GM18870 (cell line): Measurements from ENCODE around the gene CCSER1.

Experiments
- ATAC-seq: cut with Tn5 transposase; IDR thresholded peaks from one replicate; pipeline ENCODE4 v1.9.1; 2021; ENCODE audit warnings: moderate library complexity; ENCODE audit not compliant: unreplicated experiment

CCSER1 gene

DNA sequence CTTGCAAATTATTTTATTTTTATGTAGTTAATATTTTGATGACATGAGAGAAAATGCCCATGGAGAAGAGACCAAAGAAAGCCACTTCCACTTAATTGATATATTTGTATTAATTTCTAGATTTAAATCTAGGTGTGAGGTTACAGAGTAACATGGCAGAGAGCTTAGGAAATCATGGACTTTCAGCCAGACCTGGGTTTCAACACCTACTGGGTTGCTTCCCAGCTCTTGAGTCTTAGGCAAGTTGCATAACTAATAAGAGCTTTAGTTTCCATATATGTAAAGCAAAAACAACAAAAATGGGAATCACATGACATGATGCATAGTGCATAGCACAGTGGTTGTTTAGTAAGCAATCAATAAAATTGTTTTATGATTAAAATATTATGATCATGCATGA lies 413.3 kb downstream of the CCSER1 start:
- ATAC-seq = no peak

DNA sequence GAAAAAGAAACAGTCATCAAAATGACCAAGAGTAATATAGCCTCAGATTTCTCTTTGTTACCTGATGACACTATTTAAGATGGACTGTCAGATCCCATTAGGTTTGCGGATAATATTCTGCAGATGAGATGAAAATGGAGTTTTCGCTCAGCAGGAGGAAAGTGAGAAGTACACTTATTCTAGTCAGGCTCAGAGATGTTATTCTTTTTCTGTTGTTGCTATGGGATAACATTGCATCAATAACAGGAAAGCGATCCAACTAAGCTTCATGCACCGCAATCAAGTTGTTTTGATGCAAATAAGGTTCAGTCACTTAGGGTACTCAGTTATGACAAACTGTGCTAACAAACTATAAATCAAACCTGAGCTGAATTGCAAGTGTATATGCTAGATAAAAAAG lies 415.0 kb downstream of the CCSER1 start:
- ATAC-seq = no peak

DNA sequence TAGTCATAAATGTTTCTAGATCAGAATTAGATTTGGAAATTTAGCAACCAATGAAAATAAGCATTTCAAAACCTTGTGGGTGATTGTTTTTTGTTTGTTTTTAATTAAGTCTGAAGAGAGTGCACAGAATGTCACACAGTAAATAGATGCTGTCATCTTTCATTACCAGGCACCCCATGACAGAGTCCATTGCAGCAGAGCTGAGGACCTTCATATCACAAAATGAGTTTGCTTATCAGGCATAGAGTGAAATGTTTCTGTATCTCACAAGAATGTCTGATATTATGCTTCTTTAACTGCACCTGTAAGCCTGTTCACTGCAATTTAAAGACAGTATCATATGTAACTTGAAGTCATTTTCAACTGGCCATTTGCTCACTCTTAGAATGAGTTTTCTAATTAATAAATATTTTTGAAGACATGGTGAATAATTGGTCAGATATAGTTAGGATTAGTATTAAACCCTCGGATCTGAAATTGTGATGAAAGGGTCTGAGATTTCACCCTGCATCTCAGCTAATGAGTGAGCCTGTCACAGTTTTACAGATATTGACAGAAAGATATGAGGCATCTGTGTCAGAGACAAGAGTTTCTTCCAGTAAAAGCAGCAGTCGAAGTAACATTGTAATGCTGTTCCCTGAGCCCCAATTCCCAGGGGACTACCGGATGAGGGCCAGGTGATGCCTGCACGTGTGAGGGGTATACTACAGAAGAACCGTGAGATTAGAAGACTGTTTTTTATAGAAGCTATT lies 416.4 kb downstream of the CCSER1 start:
- no peak for ATAC-seq

DNA sequence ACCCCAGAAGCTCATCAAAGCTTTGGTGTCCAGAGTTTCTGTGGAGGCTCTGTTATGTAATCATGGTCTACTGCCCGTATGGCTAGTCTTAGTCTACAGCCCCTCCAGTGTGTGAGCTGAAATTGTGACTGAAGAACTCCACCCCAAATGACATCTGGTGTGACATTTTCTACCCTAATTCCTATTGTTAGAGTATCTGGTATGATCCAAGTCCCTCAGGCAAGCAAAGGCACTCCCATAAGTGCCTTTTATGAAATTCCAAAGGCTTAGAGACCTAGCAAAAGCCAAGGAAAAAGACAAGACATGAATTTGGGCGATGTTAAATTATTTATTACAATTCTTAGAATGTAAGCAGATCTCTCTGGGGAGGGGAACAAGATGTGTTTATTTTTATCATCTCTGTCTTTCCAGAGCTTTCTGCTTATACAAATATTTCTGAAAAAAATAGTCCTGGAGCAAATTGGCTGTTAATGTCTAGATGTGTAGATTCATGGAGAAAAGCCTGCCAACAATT lies 417.4 kb downstream of the CCSER1 start:
- no peak for ATAC-seq

DNA sequence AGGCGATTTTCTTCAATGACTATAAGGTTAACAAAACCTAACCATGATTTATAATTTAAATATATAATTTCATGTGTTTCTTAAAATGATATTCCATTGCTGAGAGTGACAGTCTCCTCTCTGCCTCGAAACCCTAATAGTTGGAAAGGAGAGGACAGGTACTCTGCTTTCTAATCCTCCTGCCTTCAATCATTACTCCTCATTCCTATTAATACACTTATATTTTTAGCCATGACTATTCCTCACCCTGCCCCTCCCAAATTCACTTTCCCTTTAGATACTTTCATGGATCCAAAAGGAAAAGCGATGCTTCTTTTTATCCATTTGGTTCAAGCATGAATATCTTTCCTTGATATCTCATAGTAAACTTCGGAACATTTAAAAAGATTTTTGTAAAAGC lies 418.2 kb downstream of the CCSER1 start:
- no peak for ATAC-seq

DNA sequence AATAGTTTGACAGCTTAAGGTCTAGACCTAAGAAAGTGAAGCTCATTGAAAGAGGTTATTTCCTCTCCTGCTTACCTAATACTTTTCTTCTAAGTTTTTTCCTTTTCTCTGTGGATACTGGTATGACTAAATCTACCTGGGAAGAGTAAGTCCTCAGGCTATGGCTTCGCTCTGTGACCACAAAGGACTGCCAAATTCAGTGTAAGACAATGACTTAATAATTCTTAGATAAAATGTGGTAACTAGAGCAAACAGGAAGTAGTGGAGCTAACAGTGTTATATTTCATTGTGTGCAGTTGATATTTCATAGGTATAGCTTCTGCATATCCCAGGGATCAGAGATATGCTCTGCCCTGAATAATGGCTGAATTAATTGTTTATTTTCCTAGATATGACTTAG lies 418.9 kb downstream of the CCSER1 start:
- ATAC-seq = no peak

DNA sequence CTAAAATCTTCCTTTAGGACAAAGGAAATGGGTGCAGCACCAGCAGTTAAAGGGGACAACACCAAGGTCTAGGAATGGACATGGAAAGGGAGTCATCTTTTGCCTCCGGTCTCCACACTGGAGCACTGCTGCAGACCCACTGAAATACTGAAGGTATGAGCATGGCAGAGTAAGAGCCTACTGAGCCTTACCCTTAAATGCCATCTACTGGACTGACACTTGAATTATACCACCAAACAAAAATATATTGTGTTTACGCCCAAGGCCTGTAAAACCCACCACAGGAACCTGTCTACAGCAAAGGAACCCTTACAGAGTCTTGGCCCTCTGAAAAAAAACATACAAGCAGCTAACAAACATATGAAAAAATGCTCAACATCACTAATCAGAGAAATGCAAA lies 443.4 kb downstream of the CCSER1 start:
- no peak for ATAC-seq

DNA sequence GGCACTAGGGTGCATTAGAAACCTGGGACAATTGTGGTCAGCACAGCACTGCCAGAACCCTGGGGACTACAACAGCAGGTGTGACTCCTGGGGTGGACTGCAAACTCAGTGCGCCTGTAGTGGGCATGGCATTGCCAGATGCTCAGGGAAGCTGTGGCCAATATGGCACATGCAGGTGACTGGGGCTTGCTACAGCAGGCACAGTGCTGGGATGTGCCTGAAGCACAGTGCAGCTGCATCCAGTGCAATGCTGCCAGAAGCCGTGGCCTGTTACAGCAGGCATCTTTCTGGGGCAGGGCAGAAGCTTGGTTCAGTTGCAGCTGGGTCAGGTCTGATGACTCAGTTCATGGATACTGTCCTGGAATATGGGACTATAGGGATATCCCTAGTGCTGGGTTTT lies 445.8 kb downstream of the CCSER1 start:
- no peak for ATAC-seq

DNA sequence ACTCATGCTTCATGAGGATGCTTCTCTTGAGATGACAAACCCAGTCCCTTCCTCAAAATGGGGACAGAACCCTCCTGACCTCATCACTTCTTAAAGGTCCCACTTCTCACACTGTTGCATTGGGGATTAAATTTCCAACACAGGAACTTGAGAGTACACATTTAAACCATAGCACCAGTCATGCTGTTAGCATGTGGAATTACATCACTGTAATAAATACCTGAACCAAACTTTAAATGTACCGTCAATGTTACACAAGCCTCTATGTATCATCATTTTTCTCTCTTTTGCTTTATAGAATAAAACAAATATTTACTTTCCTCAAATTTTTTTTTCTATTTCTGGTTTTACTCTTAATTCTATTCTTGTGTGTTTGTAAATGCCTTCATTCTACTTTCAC lies 448.2 kb downstream of the CCSER1 start:
- no peak for ATAC-seq

DNA sequence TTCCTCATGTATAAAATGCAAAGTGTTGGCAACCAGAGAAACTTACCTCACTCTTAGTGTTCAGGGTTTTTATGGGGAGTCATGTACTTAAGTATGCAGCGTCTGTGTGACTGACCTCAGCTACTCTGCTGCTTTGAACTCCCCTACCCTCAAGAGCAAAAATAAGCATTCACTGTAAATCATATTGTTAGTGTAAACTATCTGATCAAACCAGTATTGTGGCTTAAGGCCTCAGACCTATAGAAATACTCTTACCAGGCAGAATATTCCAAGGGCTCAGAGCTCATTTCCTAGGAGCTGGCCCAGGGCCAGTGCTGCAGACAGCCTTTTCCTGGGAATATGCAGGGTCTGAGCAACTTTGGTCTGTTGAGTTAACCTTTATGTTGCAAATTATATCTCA lies 453.1 kb downstream of the CCSER1 start:
- no peak for ATAC-seq

DNA sequence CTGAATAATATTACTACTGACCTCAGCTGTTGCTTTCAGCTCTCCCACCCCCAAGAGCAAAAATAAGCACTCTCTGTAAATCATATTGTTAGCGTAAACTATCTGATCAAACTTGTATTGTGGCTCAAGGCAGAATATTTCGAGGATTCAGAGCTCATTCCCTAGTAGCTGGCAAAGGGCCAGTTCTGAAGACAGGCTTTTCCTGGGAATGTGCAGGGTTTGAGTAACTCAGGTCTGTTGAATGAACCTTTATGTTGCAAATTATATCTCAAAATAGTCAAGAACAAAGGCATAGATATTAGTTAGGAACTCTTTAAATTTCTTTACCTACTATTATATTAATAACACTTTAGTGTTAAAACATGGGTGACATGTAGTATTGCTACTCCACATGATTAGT lies 454.9 kb downstream of the CCSER1 start:
- ATAC-seq = no peak

DNA sequence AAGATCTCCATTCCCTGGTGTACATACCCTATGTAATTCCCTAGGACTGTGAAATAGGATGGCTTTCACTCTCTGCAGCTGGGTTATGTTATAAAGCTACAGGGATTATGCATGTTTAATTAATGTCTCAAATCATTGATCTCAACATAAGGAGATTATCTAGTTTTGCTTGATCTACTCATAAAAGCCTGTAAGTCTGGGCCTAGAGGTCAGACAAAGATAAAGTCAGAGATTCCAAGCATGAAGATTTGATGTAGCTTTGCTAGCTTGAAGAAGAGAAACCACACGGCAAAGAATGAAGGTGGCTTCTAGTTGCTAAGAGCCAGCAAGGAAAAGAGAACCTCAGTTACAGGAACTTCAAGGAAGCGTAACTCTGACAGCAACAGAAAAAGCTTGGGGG lies 456.9 kb downstream of the CCSER1 start:
- ATAC-seq = no peak

DNA sequence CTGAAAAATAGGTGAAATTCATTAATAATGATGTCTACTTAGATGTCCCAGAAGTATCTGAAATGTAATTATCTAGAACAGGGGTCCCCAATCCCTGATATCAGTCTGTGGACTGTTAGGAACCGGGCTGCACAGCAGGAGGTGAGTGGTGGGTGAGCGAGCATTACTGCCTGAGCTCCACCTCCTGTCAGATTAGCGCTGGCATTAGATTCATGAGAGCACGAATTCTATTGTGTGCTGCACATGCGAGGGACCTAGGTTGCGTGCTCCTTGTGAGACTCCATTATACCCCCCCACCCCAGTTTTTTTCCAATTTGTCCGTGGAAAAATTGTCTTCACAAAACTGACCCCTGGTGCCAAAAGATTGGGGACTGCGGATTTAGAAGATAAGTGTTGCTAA lies 458.8 kb downstream of the CCSER1 start:
- ATAC-seq = no peak

DNA sequence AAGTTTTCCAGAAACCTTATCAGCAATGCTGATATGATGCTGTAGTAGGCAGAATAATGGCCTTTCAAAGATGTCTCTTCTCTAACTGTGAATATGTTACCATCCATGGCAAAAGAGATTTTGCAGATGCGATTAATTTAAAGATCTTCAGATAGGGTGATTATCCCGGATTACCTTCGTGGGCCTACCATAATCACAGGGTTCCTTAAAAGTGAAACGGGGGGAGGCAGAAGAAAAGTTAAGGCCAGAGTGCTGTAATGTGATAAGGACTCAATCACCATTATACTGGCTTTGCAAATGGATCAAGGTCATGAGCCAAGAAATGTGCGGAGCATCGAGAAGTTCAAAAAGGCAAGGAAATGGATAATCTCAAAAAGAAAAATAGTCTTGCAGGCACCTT lies 459.6 kb downstream of the CCSER1 start:
- ATAC-seq = no peak

DNA sequence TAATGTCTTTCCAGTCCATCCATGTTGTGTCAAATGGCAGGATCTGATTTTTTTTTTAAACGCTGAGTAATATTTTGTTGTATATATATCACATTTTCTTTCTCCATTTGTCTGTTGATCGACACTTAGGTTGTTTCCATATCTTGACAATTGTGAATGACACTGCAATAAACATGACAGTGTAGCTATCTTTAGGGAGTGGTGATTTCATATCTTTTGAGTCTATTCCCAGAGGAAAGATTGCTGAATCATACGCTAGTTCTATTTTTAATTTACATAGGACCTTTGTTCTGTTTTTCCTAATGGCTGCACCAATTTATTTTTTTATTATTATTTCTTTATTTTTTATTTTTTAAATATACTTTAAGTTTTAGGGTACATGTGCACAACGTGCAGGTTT lies 470.7 kb downstream of the CCSER1 start:
- ATAC-seq = no peak

DNA sequence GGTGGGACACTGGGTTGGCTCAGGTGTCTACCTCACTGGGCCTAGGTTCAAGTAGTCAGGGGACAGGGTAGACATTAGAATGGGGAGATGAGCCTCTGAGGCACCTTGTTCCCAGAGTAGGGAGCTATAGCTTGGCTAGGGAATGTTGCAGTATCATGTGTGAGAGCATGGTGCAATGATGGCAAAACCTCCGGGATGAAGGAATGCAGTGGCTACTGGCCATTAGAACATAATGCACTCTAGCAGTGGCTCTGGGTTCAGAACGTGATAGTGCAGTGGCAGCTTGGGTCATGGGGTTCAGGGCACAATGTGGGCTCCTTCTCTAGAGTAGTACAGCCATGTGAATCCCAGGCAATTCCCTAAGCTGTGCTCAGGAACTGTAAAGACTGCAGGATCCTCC lies 471.5 kb downstream of the CCSER1 start:
- no peak for ATAC-seq

DNA sequence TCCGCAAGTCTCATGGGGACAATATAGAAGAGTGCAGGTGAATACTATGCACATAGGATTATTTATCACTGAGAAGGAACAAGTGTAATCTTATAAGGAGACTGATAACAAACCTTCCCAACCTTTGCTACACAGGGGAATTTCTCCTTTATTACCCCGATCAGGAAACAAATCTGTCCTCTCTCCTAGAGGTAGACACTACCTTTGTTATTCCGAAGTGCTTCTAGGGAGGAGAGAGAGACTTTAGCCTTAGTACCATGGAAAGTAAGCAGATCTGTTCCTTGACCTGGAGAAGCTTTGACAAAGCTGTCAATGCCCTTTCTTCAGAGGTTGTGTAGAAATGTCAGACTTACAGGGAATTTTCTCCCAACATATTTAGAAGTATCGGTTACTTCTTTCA lies 475.5 kb downstream of the CCSER1 start:
- ATAC-seq = no peak

DNA sequence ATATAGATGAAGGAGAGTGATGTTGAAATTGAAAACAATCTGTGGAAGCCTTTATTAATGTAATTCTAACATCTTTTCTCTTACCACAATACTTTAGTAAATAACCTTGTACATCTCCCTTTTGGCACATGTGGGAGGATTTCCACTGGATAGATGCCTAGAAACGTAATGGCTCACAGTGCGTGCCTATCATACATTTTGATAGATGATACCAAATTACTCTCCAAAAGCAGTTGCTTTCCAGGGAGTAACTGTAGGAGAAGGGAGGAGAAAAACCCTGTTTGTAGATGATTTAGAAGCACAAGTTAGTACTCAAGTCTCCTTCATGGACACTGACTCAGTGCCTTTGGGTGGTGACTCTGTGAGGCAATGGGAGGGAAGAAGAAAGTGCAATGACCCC lies 476.3 kb downstream of the CCSER1 start:
- ATAC-seq = no peak

DNA sequence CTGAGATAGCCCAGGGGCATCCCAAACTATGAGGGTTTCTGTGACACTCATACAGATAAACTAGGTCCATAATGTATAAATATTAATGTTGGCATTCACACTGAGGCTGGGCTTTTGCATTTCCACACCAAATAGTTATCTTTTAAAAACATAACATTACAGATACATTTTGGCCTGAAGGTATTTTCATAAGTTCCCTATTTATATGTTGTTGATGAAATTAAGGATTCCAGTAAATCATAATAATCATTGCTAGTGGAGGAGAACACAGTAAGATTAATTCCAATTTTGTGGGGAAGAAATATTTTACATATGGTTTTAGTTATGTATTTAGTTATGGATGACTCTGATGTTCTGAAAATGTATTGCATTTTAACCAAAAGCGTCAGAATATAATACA lies 479.6 kb downstream of the CCSER1 start:
- ATAC-seq = no peak

DNA sequence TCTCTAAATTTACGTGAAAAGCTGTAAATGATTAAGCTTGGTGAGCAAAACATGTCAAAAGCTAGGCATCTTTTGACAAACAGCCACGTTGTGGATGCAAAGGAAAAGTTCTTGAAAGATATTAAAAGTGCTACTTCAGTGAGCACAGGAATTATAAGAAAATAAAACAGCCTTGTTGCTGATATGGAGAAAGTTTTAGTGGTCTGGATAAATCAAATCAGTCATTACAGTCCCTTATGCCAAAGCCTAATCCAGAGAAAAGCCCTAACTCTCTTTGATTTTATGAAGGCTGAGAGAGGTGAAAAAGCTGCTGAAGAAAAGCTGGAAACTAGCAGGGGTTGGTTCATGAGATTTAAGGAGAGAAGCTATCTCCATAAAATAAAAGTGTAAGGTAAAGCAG lies 487.2 kb downstream of the CCSER1 start:
- ATAC-seq = no peak

DNA sequence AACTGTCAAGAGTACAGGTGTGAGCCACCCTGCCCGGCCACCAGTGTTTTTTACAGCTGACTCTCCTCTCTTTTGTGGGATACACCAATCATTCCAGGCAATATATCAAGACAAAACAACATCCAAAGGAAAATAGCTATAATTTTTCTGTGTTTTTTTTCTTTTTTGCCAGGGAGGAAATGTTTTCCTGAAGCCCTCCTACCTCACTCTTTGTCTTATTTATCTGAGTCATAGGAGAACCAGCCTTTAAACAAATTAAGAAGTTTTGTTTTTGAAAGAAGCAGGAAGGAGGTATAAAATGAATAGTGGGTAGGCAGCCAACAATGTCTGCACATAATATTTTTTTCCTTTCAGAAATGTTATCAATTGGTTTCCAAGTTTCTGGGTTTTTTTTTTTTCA lies 493.9 kb downstream of the CCSER1 start:
- no peak for ATAC-seq

DNA sequence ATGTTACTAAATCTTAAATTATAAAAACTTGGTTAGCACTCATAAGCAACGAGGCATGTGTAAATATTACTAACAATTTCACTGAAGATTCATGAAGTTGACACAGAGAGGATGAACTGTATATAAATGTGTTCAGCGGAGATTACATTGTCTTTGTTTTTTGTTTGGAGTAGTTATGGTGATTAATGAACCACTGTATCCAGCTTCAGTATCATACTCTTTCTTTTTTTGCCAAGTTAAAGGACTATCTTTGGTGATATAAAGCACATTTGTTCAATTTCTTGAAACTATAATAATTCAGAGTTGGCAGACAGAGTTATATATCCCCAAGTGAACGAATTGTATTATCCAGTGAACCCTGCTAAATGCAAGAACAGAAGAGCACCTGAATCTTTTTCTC lies 497.6 kb downstream of the CCSER1 start:
- ATAC-seq = no peak
